ENCODE measurements around the gene IPO13.

DNA sequence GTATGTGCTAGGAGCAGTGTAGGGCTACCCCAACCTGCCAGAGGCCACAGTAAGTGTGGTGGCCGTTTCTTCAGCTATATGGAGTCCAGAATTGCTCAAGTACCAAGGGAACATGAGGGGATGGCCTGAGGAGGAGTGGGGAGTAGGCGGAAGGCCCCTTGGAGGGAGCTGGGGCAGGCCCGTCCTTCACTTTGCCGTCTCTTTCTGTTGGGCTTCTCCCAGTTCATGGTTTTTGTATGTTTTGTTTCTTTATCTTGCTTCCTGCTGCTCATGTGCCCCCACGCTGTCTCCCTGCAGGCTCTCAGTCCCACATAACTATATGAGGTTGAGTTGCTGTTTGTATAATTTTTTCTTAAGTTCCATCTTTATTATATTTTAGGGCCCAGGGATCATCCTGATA, 17.1 kb downstream of the IPO13 start:
- TF ChIP-seq, protein P1, sequence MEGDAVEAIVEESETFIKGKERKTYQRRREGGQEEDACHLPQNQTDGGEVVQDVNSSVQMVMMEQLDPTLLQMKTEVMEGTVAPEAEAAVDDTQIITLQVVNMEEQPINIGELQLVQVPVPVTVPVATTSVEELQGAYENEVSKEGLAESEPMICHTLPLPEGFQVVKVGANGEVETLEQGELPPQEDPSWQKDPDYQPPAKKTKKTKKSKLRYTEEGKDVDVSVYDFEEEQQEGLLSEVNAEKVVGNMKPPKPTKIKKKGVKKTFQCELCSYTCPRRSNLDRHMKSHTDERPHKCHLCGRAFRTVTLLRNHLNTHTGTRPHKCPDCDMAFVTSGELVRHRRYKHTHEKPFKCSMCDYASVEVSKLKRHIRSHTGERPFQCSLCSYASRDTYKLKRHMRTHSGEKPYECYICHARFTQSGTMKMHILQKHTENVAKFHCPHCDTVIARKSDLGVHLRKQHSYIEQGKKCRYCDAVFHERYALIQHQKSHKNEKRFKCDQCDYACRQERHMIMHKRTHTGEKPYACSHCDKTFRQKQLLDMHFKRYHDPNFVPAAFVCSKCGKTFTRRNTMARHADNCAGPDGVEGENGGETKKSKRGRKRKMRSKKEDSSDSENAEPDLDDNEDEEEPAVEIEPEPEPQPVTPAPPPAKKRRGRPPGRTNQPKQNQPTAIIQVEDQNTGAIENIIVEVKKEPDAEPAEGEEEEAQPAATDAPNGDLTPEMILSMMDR (IDR thresholded peaks at IDR 0.05), result no peak
- no peak for TF ChIP-seq POLR2A (IDR thresholded peaks at IDR 0.05)

Data from esophagus squamous epithelium (tissue), 4 donors.